ENCODE data around the gene FOXO6.

DNA sequence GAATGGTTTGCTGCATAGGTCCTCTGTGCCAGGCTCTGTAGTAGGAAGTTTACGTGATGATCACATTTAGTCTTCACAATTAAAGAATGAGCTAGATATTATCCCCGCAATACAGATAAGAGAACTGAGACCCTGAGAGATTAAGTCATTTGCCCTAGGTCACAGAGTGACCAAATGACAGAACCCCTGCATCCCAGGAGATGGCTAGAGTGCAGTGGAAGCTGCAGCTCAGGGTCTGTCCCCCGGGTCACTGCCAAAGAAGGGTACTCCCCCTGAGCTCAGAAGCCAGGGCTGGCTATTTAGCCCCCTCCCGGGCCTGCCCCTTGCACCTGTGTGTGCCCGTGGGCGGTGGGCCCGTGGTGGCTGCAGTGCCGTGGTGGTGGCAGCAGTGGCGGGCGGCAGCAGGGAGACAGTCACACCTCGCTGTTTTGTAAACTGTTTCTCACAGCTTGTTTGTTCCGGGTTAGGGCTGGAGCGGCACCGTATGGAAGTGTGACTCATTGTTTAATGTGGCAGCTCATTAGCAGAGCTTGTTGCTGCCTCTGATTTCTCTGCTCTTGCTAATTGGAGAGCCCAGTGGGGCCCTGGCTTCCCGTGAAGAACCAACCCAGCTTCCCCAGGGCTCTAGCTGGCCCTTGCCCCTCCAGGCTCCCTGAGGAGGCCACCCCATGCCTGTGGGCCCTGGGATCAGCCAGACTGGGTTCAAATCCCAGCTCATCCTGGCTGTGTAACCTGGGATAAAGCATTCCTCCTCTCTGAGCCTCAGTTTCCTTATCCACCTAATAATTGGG, 19.3 kb upstream of the FOXO6 start:
- no peak for TF ChIP-seq CTCF (conservative IDR thresholded peaks at IDR 0.05 in 1 of 2, IDR thresholded peaks at IDR 0.05 in 1 of 2; ENCODE audit: low read depth in 1 of 2, low read length in 2 of 2)
- TF ChIP-seq EZH2 (IDR thresholded peaks at IDR 0.05; ENCODE audit: low read length, missing control alignments) = no peak

All from fibroblast of lung (primary cell).